Smooth muscle cell (in vitro differentiated cells): ENCODE data around the gene GTF3C1. TPM values are rescaled to one million over a fixed set of nuclear protein-coding genes. Genes with fewer than 3 reads are reported as not detected.

Source experiments
- DNase-seq: peaks from one replicate; lab custom pipeline; 2025; ENCODE audit not compliant: unreplicated experiment; lab: John Stamatoyannopoulos, UW
- H2AFZ ChIP-seq: fragments of 200-600 bp; sonication (generic); 2 replicates; pipeline ENCODE4 v1.6.0; 2016; ENCODE audit warnings: antibody characterized with exemption, low read depth, mild to moderate bottlenecking
- H3F3A ChIP-seq: fragments of 200-600 bp; sonication (generic); 2 replicates; pipeline ENCODE4 v1.6.0; 2017; ENCODE audit warnings: antibody characterized with exemption, low read depth
- H3K27ac ChIP-seq: fragments of 200-600 bp; sonication (generic); 2 replicates; pipeline ENCODE4 v1.5.1; 2016; ENCODE audit warnings: low read depth, mild to moderate bottlenecking
- H3K27me3 ChIP-seq: fragments of 200-600 bp; sonication (generic); 2 replicates; pipeline ENCODE4 v1.6.1; 2016; ENCODE audit warnings: low read depth, mild to moderate bottlenecking
- H3K36me3 ChIP-seq: fragments of 200-600 bp; sonication (generic); 2 replicates; pipeline ENCODE4 v1.5.1; 2016; ENCODE audit warnings: low read depth
- H3K4me1 ChIP-seq: fragments of 200-600 bp; sonication (generic); 2 replicates; pipeline ENCODE4 v1.5.1; 2016; ENCODE audit warnings: low read depth
- H3K4me2 ChIP-seq: fragments of 200-600 bp; sonication (generic); 2 replicates; pipeline ENCODE4 v1.6.0; 2016; ENCODE audit warnings: mild to moderate bottlenecking
- H3K4me3 ChIP-seq: fragments of 200-600 bp; sonication (generic); 2 replicates; pipeline ENCODE4 v1.5.1; 2016; ENCODE audit warnings: mild to moderate bottlenecking
- H3K79me2 ChIP-seq: fragments of 200-600 bp; sonication (generic); 2 replicates; pipeline ENCODE4 v1.6.0; 2016; ENCODE audit warnings: low read depth, mild to moderate bottlenecking
- H3K9ac ChIP-seq: fragments of 200-600 bp; sonication (generic); 2 replicates; pipeline ENCODE4 v1.6.0; 2016; ENCODE audit warnings: low read depth
- H3K9me3 ChIP-seq: fragments of 200-600 bp; sonication (generic); replicated peaks from 2 replicates; pipeline ENCODE4 v1.5.1; 2016; ENCODE audit warnings: low read depth
- H4K20me1 ChIP-seq: fragments of 200-600 bp; sonication (generic); 2 replicates; pipeline ENCODE4 v1.6.0; 2016; ENCODE audit warnings: low read depth
- WGBS: methylation state at CpG from one replicate; pipeline ENCODE4 v1.1.7; 2016; ENCODE audit warnings: low lambda C conversion rate; 5-methylcytosine and 5-hydroxymethylcytosine counted together
- polyA plus RNA-seq: library from polyadenylated mRNA; unstranded; fragments of >200 nt; fragmentation: Nextera tagmentation; extraction: Ambion mirVana; gene quantifications from 2 replicates; pipeline ENCODE4 v1.2.1, GENCODE V29; 2016
- total RNA-seq: library from RNA; depleted of rRNA; stranded (reverse); fragments of >200 nt; gene quantifications from 2 replicates; pipeline ENCODE4 v1.2.3, GENCODE V29; 2014
- TF ChIP-seq, protein P1 (sequence below): fragments of 200-600 bp; sonication (generic); IDR thresholded peaks from 2 replicates; pipeline ENCODE4 v1.5.1; 2017; ENCODE audit warnings: borderline replicate concordance, mild to moderate bottlenecking, antibody characterized with exemption; ENCODE audit not compliant: insufficient read depth, poor library complexity, severe bottlenecking

The GTF3C1 gene
- total and polyA plus RNA-seq, 2 experiments from 2014 or later, result 47.6 to 78.5 TPM

- TF ChIP-seq, protein P1, sequence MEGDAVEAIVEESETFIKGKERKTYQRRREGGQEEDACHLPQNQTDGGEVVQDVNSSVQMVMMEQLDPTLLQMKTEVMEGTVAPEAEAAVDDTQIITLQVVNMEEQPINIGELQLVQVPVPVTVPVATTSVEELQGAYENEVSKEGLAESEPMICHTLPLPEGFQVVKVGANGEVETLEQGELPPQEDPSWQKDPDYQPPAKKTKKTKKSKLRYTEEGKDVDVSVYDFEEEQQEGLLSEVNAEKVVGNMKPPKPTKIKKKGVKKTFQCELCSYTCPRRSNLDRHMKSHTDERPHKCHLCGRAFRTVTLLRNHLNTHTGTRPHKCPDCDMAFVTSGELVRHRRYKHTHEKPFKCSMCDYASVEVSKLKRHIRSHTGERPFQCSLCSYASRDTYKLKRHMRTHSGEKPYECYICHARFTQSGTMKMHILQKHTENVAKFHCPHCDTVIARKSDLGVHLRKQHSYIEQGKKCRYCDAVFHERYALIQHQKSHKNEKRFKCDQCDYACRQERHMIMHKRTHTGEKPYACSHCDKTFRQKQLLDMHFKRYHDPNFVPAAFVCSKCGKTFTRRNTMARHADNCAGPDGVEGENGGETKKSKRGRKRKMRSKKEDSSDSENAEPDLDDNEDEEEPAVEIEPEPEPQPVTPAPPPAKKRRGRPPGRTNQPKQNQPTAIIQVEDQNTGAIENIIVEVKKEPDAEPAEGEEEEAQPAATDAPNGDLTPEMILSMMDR, result no peak
- no peaks in the 10 kb centered on the region for H4K20me1 ChIP-seq
- H3K9me3 ChIP-seq, result no peaks in the 10 kb centered on the region
- H3K9ac ChIP-seq, result no peak overlapping the region
- H3F3A ChIP-seq, result no peaks in the 10 kb centered on the region
- H3K36me3 ChIP-seq, result peaks cover 13% of the 10 kb centered on the region
- H3K79me2 ChIP-seq, result no peaks in the 10 kb centered on the region
- H3K27ac ChIP-seq, result no peak overlapping the region
- H3K4me3 ChIP-seq, result no peak overlapping the region
- DNase-seq, result no peak
- H3K4me1 ChIP-seq, result no peaks in the 10 kb centered on the region
- 98% methylated on average over 7 of the region's 7 CpGs for WGBS
- H3K27me3 ChIP-seq, result no peaks in the 10 kb centered on the region
- H2AFZ ChIP-seq, result no peak overlapping the region
- no peak overlapping the region for H3K4me2 ChIP-seq
Observed at GRCh38 chr16:27489906-27490305, 59.8 kb downstream of the GTF3C1 start.

GRCh38 chr16:27489421-27489820 lies 60.3 kb downstream of the GTF3C1 start:
- H3K4me2 ChIP-seq, result no peak overlapping the region
- no peak overlapping the region for H2AFZ ChIP-seq
- no peaks in the 10 kb centered on the region for H3K27me3 ChIP-seq
- H3K9me3 ChIP-seq, result no peaks in the 10 kb centered on the region
- H3K4me3 ChIP-seq, result no peak overlapping the region
- peaks cover 13% of the 10 kb centered on the region for H3K36me3 ChIP-seq
- DNase-seq, result no peak
- no peaks in the 10 kb centered on the region for H3K79me2 ChIP-seq
- no peak overlapping the region for H3K27ac ChIP-seq
- TF ChIP-seq, protein P1, result no peak
- H3F3A ChIP-seq, result no peaks in the 10 kb centered on the region
- 98% methylated on average over 21 of the region's 21 CpGs for WGBS
- no peaks in the 10 kb centered on the region for H4K20me1 ChIP-seq
- H3K9ac ChIP-seq, result no peak overlapping the region
- H3K4me1 ChIP-seq, result no peaks in the 10 kb centered on the region

GRCh38 chr16:27486760-27487159 lies 63.0 kb downstream of the GTF3C1 start:
- Histone ChIP-seq H3K36me3 (peaks cover 16% of the 10 kb centered on the region), H3K27me3 (no peaks in the 10 kb centered on the region), H3F3A (no peaks in the 10 kb centered on the region), H2AFZ (no peak overlapping the region), H3K4me1 (no peaks in the 10 kb centered on the region), H3K4me3 (no peak overlapping the region), H3K9me3 (no peaks in the 10 kb centered on the region), H3K79me2 (no peaks in the 10 kb centered on the region), H3K27ac (no peak overlapping the region), H3K4me2 (no peak overlapping the region), H3K9ac (no peak overlapping the region), H4K20me1 (no peaks in the 10 kb centered on the region)
- no peak for DNase-seq
- WGBS, result 100% methylated on average over 3 of the region's 3 CpGs
- TF ChIP-seq, protein P1, result no peak

GRCh38 chr16:27486344-27486743 lies 63.4 kb downstream of the GTF3C1 start:
- Histone ChIP-seq H3K4me2 (no peak overlapping the region), H3K4me1 (no peaks in the 10 kb centered on the region), H3K27ac (no peak overlapping the region), H3K9ac (no peak overlapping the region), H4K20me1 (no peaks in the 10 kb centered on the region), H3K9me3 (no peaks in the 10 kb centered on the region), H3F3A (no peaks in the 10 kb centered on the region), H2AFZ (no peak overlapping the region), H3K79me2 (no peaks in the 10 kb centered on the region), H3K4me3 (no peak overlapping the region), H3K27me3 (no peaks in the 10 kb centered on the region), H3K36me3 (peaks cover 16% of the 10 kb centered on the region)
- TF ChIP-seq, protein P1, result no peak
- WGBS, result 98% methylated on average over 8 of the region's 8 CpGs
- DNase-seq, result no peak
